Activated CD4-positive, CD25-positive, alpha-beta regulatory T cell treated with anti-CD3 and anti-CD28 coated beads, Interleukin-2, amount 50 U/mL, for 16 hours (primary cell): ENCODE measurements around the gene SPATA25.

Source experiments
- DNase-seq: peaks from one replicate; pipeline ENCODE4 v3.0.0-alpha.2; 2020; ENCODE audit warnings: low read depth, low spot score

SPATA25 gene

DNA sequence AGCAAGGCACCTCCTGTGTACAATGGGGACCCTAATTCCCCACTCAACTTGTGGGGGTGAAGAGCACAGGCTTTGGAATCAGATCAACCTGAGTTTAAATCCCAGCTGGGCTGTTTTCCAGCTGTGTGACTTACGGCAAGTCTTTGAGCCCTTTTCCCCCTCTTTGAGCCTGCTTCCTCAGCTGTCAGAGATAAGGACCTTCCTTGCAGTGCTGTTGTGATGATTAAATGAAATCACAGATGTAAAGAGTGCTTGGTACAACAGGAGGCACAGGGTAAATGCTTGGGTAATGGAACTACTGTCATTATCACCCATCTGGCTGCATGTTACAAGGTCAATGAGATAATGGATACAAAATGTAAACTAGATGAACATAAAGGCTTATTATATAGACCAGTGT lies 50.6 kb downstream of the SPATA25 start:
- DNase-seq, result no peak
